Gastrocnemius medialis (tissue), 4 donors: ENCODE results near the gene FASTKD1.

Source experiments
- CTCF ChIP-seq, 5 experiments: fragments of 450-650 bp in 3 of 5; fragments of 200-600 bp in 2 of 5; sonication (generic) in 2 of 5; IDR thresholded peaks in 4 of 5; conservative IDR thresholded peaks in 1 of 5; 1 replicate in 4 of 5; 2 replicates in 1 of 5; pipeline ENCODE4 v1.5.1; 2016 to 2019; ENCODE audit warnings: antibody characterized with exemption in 5 of 5, mild to moderate bottlenecking in 3 of 5, moderate library complexity in 3 of 5
- POLR2A ChIP-seq, 2 donors: fragments of 450-650 bp; IDR thresholded peaks; one replicate each; pipeline ENCODE4 v1.6.1; 2017; ENCODE audit warnings: antibody characterized with exemption in 2 of 2, mild to moderate bottlenecking in 2 of 2, moderate library complexity in 2 of 2

- TF ChIP-seq CTCF (IDR thresholded peaks at IDR 0.05 in 4 of 5, conservative IDR thresholded peaks at IDR 0.05 in 1 of 5) (no peak), POLR2A (IDR thresholded peaks at IDR 0.05) (no peak)
These were observed 35.6 kb upstream of the FASTKD1 start for GRCh38 chr2:169609264-169609663.
